H9 (cell line): ENCODE results near the gene TMEM190. TPM values are rescaled to one million over a fixed set of nuclear protein-coding genes. Genes with fewer than 3 reads are reported as not detected.
"Not testable (repeated sequence)": the region's sequence is repeated elsewhere in the genome, so short reads cannot be mapped to it uniquely, and the experiment has no call there.

ENCODE experiments used
- DNase-seq: peaks from one replicate; pipeline ENCODE4 v3.0.0-alpha.2; 2017
- H2AFZ ChIP-seq: one replicate; pipeline ENCODE4 v1.6.1; 2013; ENCODE audit warnings: mild to moderate bottlenecking, low read length, control low read depth, moderate library complexity
- H2AK5ac ChIP-seq: 2 replicates; pipeline ENCODE4 v1.6.1; 2013; ENCODE audit warnings: low read length, control low read depth, mixed read lengths; ENCODE audit not compliant: insufficient read length
- H2BK120ac ChIP-seq: one replicate; pipeline ENCODE4 v1.6.1; 2013; ENCODE audit warnings: low read depth, mild to moderate bottlenecking, low read length, control low read depth, inconsistent platforms; ENCODE audit not compliant: poor library complexity, severe bottlenecking
- H2BK12ac ChIP-seq: 2 replicates; pipeline ENCODE4 v1.6.1; 2013; ENCODE audit warnings: low read length, control low read depth, mixed read lengths, low read depth; ENCODE audit not compliant: insufficient read length
- H2BK15ac ChIP-seq: 2 replicates; pipeline ENCODE4 v1.6.1; 2013; ENCODE audit warnings: low read depth, low read length, control low read depth
- H2BK20ac ChIP-seq: one replicate; pipeline ENCODE4 v1.6.1; 2013; ENCODE audit warnings: low read depth, mild to moderate bottlenecking, low read length, control low read depth, inconsistent platforms; ENCODE audit not compliant: poor library complexity, severe bottlenecking
- H2BK5ac ChIP-seq: 2 replicates; pipeline ENCODE4 v1.6.1; 2013; ENCODE audit warnings: low read length, control low read depth, mixed read lengths; ENCODE audit not compliant: insufficient read length
- H3K14ac ChIP-seq: 2 replicates; pipeline ENCODE4 v1.6.1; 2013; ENCODE audit warnings: low read length, control low read depth; ENCODE audit not compliant: insufficient read depth
- H3K18ac ChIP-seq: 2 replicates; pipeline ENCODE4 v1.6.1; 2013; ENCODE audit warnings: low read depth, mild to moderate bottlenecking, mixed read lengths, low read length, control low read depth; ENCODE audit not compliant: insufficient read length
- H3K23ac ChIP-seq: 2 replicates; pipeline ENCODE4 v1.6.1; 2013; ENCODE audit warnings: low read length, control low read depth, mixed read lengths, low read depth; ENCODE audit not compliant: insufficient read length
- H3K23me2 ChIP-seq: 2 replicates; pipeline ENCODE4 v1.6.1; 2013; ENCODE audit warnings: low read depth, mild to moderate bottlenecking, mixed read lengths, low read length, control low read depth; ENCODE audit not compliant: insufficient read length, poor library complexity, severe bottlenecking
- H3K27ac ChIP-seq: 2 replicates; pipeline ENCODE4 v1.5.1; 2013; ENCODE audit warnings: low read length, control low read depth, mixed read lengths, low read depth; ENCODE audit not compliant: insufficient read length
- H3K27me3 ChIP-seq: 2 replicates; pipeline ENCODE4 v1.6.1; 2013; ENCODE audit warnings: low read length, control low read depth, inconsistent platforms; ENCODE audit not compliant: insufficient read depth
- H3K4ac ChIP-seq: 2 replicates; pipeline ENCODE4 v1.6.1; 2013; ENCODE audit warnings: low read depth, mild to moderate bottlenecking, control low read depth, inconsistent platforms, low read length, moderate library complexity
- H3K4me1 ChIP-seq: 2 replicates; pipeline ENCODE4 v1.6.1; 2013; ENCODE audit warnings: low read length, control low read depth, inconsistent platforms; ENCODE audit not compliant: insufficient read depth
- H3K4me2 ChIP-seq: 2 replicates; pipeline ENCODE4 v1.6.1; 2013; ENCODE audit warnings: low read length, control low read depth, mixed read lengths; ENCODE audit not compliant: insufficient read length, insufficient read depth
- H3K56ac ChIP-seq: 2 replicates; pipeline ENCODE4 v1.6.1; 2013; ENCODE audit warnings: low read depth, mild to moderate bottlenecking, mixed read lengths, low read length, control low read depth; ENCODE audit not compliant: insufficient read length
- H3K79me1 ChIP-seq: 2 replicates; pipeline ENCODE4 v1.6.1; 2013; ENCODE audit warnings: low read depth, mild to moderate bottlenecking, moderate library complexity, low read length, control low read depth, inconsistent platforms; ENCODE audit not compliant: insufficient read depth, poor library complexity, severe bottlenecking
- H3K79me2 ChIP-seq: 2 replicates; pipeline ENCODE4 v1.6.1; 2013; ENCODE audit warnings: low read length, control low read depth, inconsistent platforms; ENCODE audit not compliant: insufficient read depth
- H3K9ac ChIP-seq: 2 replicates; pipeline ENCODE4 v1.6.1; 2013; ENCODE audit warnings: low read length, control low read depth, mixed read lengths; ENCODE audit not compliant: insufficient read length; ENCODE audit errors: extremely low read depth
- H3K9me3 ChIP-seq: one replicate; pipeline ENCODE4 v1.6.1; 2013; ENCODE audit warnings: low read depth, low read length, inconsistent platforms; ENCODE audit not compliant: control insufficient read depth
- H3T11ph ChIP-seq: one replicate; pipeline ENCODE4 v1.6.1; 2013; ENCODE audit warnings: mild to moderate bottlenecking, low read length, control low read depth, inconsistent platforms
- H4K20me1 ChIP-seq: one replicate; pipeline ENCODE4 v1.6.1; 2013; ENCODE audit not compliant: control insufficient read depth, insufficient read length, insufficient read depth
- H4K5ac ChIP-seq: 2 replicates; pipeline ENCODE4 v1.6.1; 2013; ENCODE audit warnings: low read depth, mild to moderate bottlenecking, mixed read lengths, low read length, control low read depth; ENCODE audit not compliant: insufficient read length
- H4K8ac ChIP-seq: replicated peaks from 2 replicates; pipeline ENCODE4 v1.6.1; 2013; ENCODE audit warnings: low read length, control low read depth, mixed read lengths, low read depth; ENCODE audit not compliant: insufficient read length
- H4K91ac ChIP-seq: 2 replicates; pipeline ENCODE4 v1.6.1; 2013; ENCODE audit warnings: low read depth, mild to moderate bottlenecking, moderate library complexity, mixed read lengths, low read length, control low read depth; ENCODE audit not compliant: insufficient read length
- H3K27ac Mint-ChIP-seq, 3 experiments: 2 replicates in 2 of 3; 3 replicates in 1 of 3; pipeline ENCODE4 v1.8.0; 2020 to 2021; ENCODE audit warnings: mixed read lengths in 3 of 3, mild to moderate bottlenecking in 1 of 3, moderate library complexity in 1 of 3
- H3K27me3 Mint-ChIP-seq: 2 replicates; pipeline ENCODE4 v1.8.0; 2021; ENCODE audit warnings: low read depth, mild to moderate bottlenecking, moderate library complexity, mixed read lengths
- H3K36me3 Mint-ChIP-seq, 3 experiments: 2 replicates in 2 of 3; 3 replicates in 1 of 3; pipeline ENCODE4 v1.8.0; 2020 to 2021; ENCODE audit warnings: low read depth in 3 of 3, mixed read lengths in 3 of 3; ENCODE audit not compliant: insufficient read depth in 1 of 3
- H3K4me1 Mint-ChIP-seq, 2 experiments: 2 replicates each; pipeline ENCODE4 v1.8.0; 2020; ENCODE audit warnings: mixed read lengths in 2 of 2
- H3K4me3 Mint-ChIP-seq, 2 experiments: 2 replicates in 1 of 2; 3 replicates in 1 of 2; pipeline ENCODE4 v1.8.0; 2020 to 2021; ENCODE audit warnings: mild to moderate bottlenecking in 2 of 2, mixed read lengths in 2 of 2, moderate library complexity in 1 of 2
- H3K9me3 Mint-ChIP-seq, 2 experiments: 2 replicates in 1 of 2; 3 replicates in 1 of 2; pipeline ENCODE4 v1.8.0; 2020; ENCODE audit warnings: mild to moderate bottlenecking in 2 of 2, mixed read lengths in 2 of 2, moderate library complexity in 1 of 2
- WGBS: extraction: QIAGEN DNeasy Blood & Tissue Kit; methylation state at CpG from one replicate; pipeline ENCODE4 v1.1.7; 2013; ENCODE audit warnings: missing lambda C conversion rate, low lambda C conversion rate, mixed read lengths; ENCODE audit not compliant: insufficient read length; ENCODE audit errors: extremely low coverage; 5-methylcytosine and 5-hydroxymethylcytosine counted together
- total RNA-seq: library from RNA; stranded (reverse); gene quantifications from 2 replicates; pipeline ENCODE4 v1.2.1, GENCODE V29; 2021

The TMEM190 gene
- total RNA-seq, 1 experiment from 2014 or later, result 1.5 TPM

- H3K14ac ChIP-seq, H3K4me1 Mint-ChIP-seq, DNase-seq, H2BK120ac ChIP-seq, H2BK20ac ChIP-seq, H3K27ac ChIP-seq, H3T11ph ChIP-seq, H4K8ac ChIP-seq, H3K18ac ChIP-seq, H3K4ac ChIP-seq, H4K91ac ChIP-seq, H3K36me3 Mint-ChIP-seq, H3K27ac Mint-ChIP-seq, H2BK12ac ChIP-seq, H2BK15ac ChIP-seq, H3K23ac ChIP-seq, H4K20me1 ChIP-seq, H3K4me1 ChIP-seq, H3K23me2 ChIP-seq, H3K4me3 Mint-ChIP-seq, H2AFZ ChIP-seq, H3K27me3 ChIP-seq, H3K9me3 Mint-ChIP-seq, H3K56ac ChIP-seq, H3K79me1 ChIP-seq, H3K9me3 ChIP-seq, H3K79me2 ChIP-seq, H2BK5ac ChIP-seq, H3K9ac ChIP-seq, H2AK5ac ChIP-seq, H4K5ac ChIP-seq, H3K4me2 ChIP-seq: not testable (repeated sequence)
- peaks cover 29% of the 10 kb centered on the region for H3K27me3 Mint-ChIP-seq
- no CpG with 5 or more reads among the region's 6 CpGs for WGBS
Observed at GRCh38 chr19:55329791-55330190, 46.8 kb upstream of the TMEM190 start.
